Liver (tissue), 9 donors: ENCODE data around the gene CHRM5. TPM values are rescaled to one million over a fixed set of nuclear protein-coding genes. Genes with fewer than 3 reads are reported as not detected.

Experiments
- DNase-seq: peaks from one replicate; pipeline ENCODE4 v3.0.0-alpha.2; 2017; ENCODE audit warnings: low spot score
- H3K27ac ChIP-seq, 2 donors: one replicate each; pipeline ENCODE4 v1.7.0; 2013; ENCODE audit warnings: inconsistent platforms in 2 of 2, low read length in 2 of 2, control low read depth in 1 of 2, low read depth in 1 of 2, mild to moderate bottlenecking in 1 of 2
- H3K27me3 ChIP-seq, 4 donors: one replicate each; pipeline versions ENCODE4 v1.6.1 to v1.7.0; 2013; ENCODE audit warnings: low read length in 3 of 4, inconsistent platforms in 1 of 4, mild to moderate bottlenecking in 1 of 4, moderate library complexity in 1 of 4; ENCODE audit not compliant: control insufficient read depth in 4 of 4, insufficient read depth in 4 of 4
- H3K36me3 ChIP-seq, 4 donors: one replicate each; pipeline versions ENCODE4 v1.6.1 to v1.7.0; 2013; ENCODE audit warnings: low read length in 3 of 4, mild to moderate bottlenecking in 3 of 4, low read depth in 1 of 4, moderate library complexity in 1 of 4; ENCODE audit not compliant: control insufficient read depth in 4 of 4, insufficient read depth in 3 of 4
- H3K4me1 ChIP-seq, 4 donors: one replicate each; pipeline versions ENCODE4 v1.6.1 to v1.7.0; 2013; ENCODE audit warnings: low read length in 3 of 4, mild to moderate bottlenecking in 3 of 4, moderate library complexity in 1 of 4; ENCODE audit not compliant: control insufficient read depth in 4 of 4, insufficient read depth in 4 of 4
- H3K4me3 ChIP-seq, 3 donors: one replicate each; pipeline versions ENCODE4 v1.6.1 to v1.7.0; 2013; ENCODE audit warnings: low read length in 3 of 3, control low read depth in 1 of 3, low read depth in 1 of 3, mild to moderate bottlenecking in 1 of 3
- H3K9ac ChIP-seq, 2 donors: one replicate each; pipeline ENCODE4 v1.7.0; 2013; ENCODE audit warnings: low read length in 2 of 2, mild to moderate bottlenecking in 2 of 2, moderate library complexity in 2 of 2, control low read depth in 1 of 2, low read depth in 1 of 2
- H3K9me3 ChIP-seq, 4 donors: one replicate each; pipeline versions ENCODE4 v1.6.1 to v1.7.0; 2013; ENCODE audit warnings: low read length in 3 of 4; ENCODE audit not compliant: control insufficient read depth in 4 of 4
- ATF3 ChIP-seq: IDR thresholded peaks from 2 replicates; pipeline ENCODE4 v1.6.1; 2016; ENCODE audit warnings: antibody characterized with exemption
- EGR1 ChIP-seq, 2 donors: IDR thresholded peaks; 2 replicates each; pipeline ENCODE4 v1.6.1; 2016 to 2018; ENCODE audit warnings: antibody characterized with exemption in 2 of 2, low read depth in 2 of 2
- FOXA1 ChIP-seq: IDR thresholded peaks from 2 replicates; pipeline ENCODE4 v1.6.1; 2016; ENCODE audit warnings: antibody characterized with exemption
- FOXA2 ChIP-seq: IDR thresholded peaks from 2 replicates; pipeline ENCODE4 v1.6.1; 2016; ENCODE audit warnings: antibody characterized with exemption
- GABPA ChIP-seq, 2 donors: IDR thresholded peaks in 1 of 2; conservative IDR thresholded peaks in 1 of 2; 2 replicates each; pipeline ENCODE4 v1.6.1; 2016; ENCODE audit warnings: antibody characterized with exemption in 2 of 2, mild to moderate bottlenecking in 1 of 2, moderate library complexity in 1 of 2
- HNF4A ChIP-seq, 2 donors: conservative IDR thresholded peaks; 2 replicates each; pipeline ENCODE4 v1.6.1; 2016; ENCODE audit warnings: antibody characterized with exemption in 2 of 2, mild to moderate bottlenecking in 2 of 2
- HNF4G ChIP-seq: IDR thresholded peaks from 2 replicates; pipeline ENCODE4 v1.6.1; 2016; ENCODE audit warnings: antibody characterized with exemption
- JUND ChIP-seq, 2 donors: IDR thresholded peaks; 2 replicates each; pipeline ENCODE4 v1.6.1; 2016; ENCODE audit warnings: antibody characterized with exemption in 2 of 2
- NR2F2 ChIP-seq: IDR thresholded peaks from 2 replicates; pipeline ENCODE4 v1.6.1; 2016; ENCODE audit warnings: antibody characterized with exemption
- RAD21 ChIP-seq, 2 donors: IDR thresholded peaks; 2 replicates each; pipeline ENCODE4 v1.6.1; 2016; ENCODE audit warnings: antibody characterized with exemption in 2 of 2, mild to moderate bottlenecking in 2 of 2
- REST ChIP-seq: IDR thresholded peaks from 2 replicates; pipeline ENCODE4 v1.6.1; 2016; ENCODE audit warnings: antibody characterized with exemption, mild to moderate bottlenecking
- RXRA ChIP-seq, 2 donors: IDR thresholded peaks; 2 replicates each; pipeline ENCODE4 v1.6.1; 2017 to 2018; ENCODE audit warnings: antibody characterized with exemption in 2 of 2, mild to moderate bottlenecking in 1 of 2
- SP1 ChIP-seq: IDR thresholded peaks from 2 replicates; pipeline ENCODE4 v1.6.1; 2018; ENCODE audit warnings: antibody characterized with exemption, mild to moderate bottlenecking
- TAF1 ChIP-seq: conservative IDR thresholded peaks from 2 replicates; pipeline ENCODE4 v1.6.1; 2016; ENCODE audit warnings: antibody characterized with exemption, mild to moderate bottlenecking
- YY1 ChIP-seq: IDR thresholded peaks from 2 replicates; pipeline ENCODE4 v1.6.1; 2016; ENCODE audit warnings: antibody characterized with exemption, mild to moderate bottlenecking
- ZBTB33 ChIP-seq: IDR thresholded peaks from 2 replicates; pipeline ENCODE4 v1.6.1; 2016; ENCODE audit warnings: antibody characterized with exemption
- WGBS: extraction: QIAGEN DNeasy Blood & Tissue Kit; methylation state at CpG from one replicate; pipeline ENCODE4 v1.1.7; 2013; 5-methylcytosine and 5-hydroxymethylcytosine counted together
- polyA plus RNA-seq, 2 donors: library from polyadenylated mRNA; stranded (reverse) in 1 of 2; unstranded in 1 of 2; fragments of 200-250 nt in 1 of 2; fragments of >200 nt in 1 of 2; fragmentation: Nextera tagmentation in 1 of 2; extraction: Ambion mirVana in 1 of 2; gene quantifications; one replicate each; pipeline versions ENCODE4 v1.2.1 to v1.2.3, GENCODE V29; 2013 to 2015
- total RNA-seq, 2 donors: library from RNA; depleted of rRNA; stranded (reverse); fragments of >200 nt; gene quantifications; one replicate each; pipeline ENCODE4 v1.2.3, GENCODE V29; 2014
- TF ChIP-seq, protein P1 (sequence below): IDR thresholded peaks from 2 replicates; pipeline ENCODE4 v1.6.1; 2016; ENCODE audit warnings: antibody characterized with exemption
- TF ChIP-seq, protein P2 (sequence below): fragments of 150-350 bp; IDR thresholded peaks from 2 replicates; pipeline ENCODE4 v1.5.1; 2017; ENCODE audit warnings: improper control_type of control experiment, low read depth, low read length; ENCODE audit not compliant: missing input control
- donor health status: healthy.
- donor health status: healthy.
- donor health status: healthy.
- donor health status: healthy.
- donor health status: healthy.

CHRM5 gene
- total and polyA plus RNA-seq, 4 donors = 0.38 TPM; not detected in 3

- Histone ChIP-seq H3K27ac (no peak overlapping the region), H3K4me1 (no peaks in the 10 kb centered on the region), H3K27me3 (no peaks in the 10 kb centered on the region), H3K9me3 (no peaks in the 10 kb centered on the region), H3K9ac (no peak overlapping the region), H3K36me3 (peaks cover 0 to 10% (median 0%) of the 10 kb centered on the region in 4 donors), H3K4me3 (no peak overlapping the region)
- DNase-seq = no peak
- 92% methylated on average over 6 of the region's 6 CpGs for WGBS
- no peak for TF ChIP-seq ATF3
- TF ChIP-seq HNF4G = no peak
- TF ChIP-seq, protein P1, sequence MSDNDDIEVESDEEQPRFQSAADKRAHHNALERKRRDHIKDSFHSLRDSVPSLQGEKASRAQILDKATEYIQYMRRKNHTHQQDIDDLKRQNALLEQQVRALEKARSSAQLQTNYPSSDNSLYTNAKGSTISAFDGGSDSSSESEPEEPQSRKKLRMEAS = no peak
- no peak for TF ChIP-seq RAD21 (IDR thresholded peaks at IDR 0.05)
- no peak for TF ChIP-seq EGR1 (IDR thresholded peaks at IDR 0.05; ENCODE audit: low read depth in 2 of 2)
- no peak for TF ChIP-seq NR2F2
- TF ChIP-seq HNF4A (conservative IDR thresholded peaks at IDR 0.05) = no peak
- no peak for TF ChIP-seq GABPA (IDR thresholded peaks at IDR 0.05 in 1 of 2, conservative IDR thresholded peaks at IDR 0.05 in 1 of 2)
Observed at GRCh38 chr15:34070003-34070402, 101.7 kb downstream of the CHRM5 start.

- H3K27ac ChIP-seq = no peak overlapping the region
- H3K9ac ChIP-seq = no peak overlapping the region
- H3K4me1 ChIP-seq = no peaks in the 10 kb centered on the region
- WGBS = 98% methylated on average over 4 of the region's 4 CpGs
- no peak overlapping the region for H3K4me3 ChIP-seq
- TF ChIP-seq ATF3 = no peak
- no peak for TF ChIP-seq HNF4A (conservative IDR thresholded peaks at IDR 0.05)
- TF ChIP-seq GABPA (IDR thresholded peaks at IDR 0.05 in 1 of 2, conservative IDR thresholded peaks at IDR 0.05 in 1 of 2) = no peak
- TF ChIP-seq RXRA (IDR thresholded peaks at IDR 0.05) = no peak
- TF ChIP-seq JUND (IDR thresholded peaks at IDR 0.05) = no peak
- no peaks in the 10 kb centered on the region for H3K27me3 ChIP-seq
- H3K9me3 ChIP-seq = no peaks in the 10 kb centered on the region
- H3K36me3 ChIP-seq = peaks cover 3 to 14% (median 5%) of the 10 kb centered on the region in 4 donors
- no peak for DNase-seq
Observed at GRCh38 chr15:34076785-34077184, 108.5 kb downstream of the CHRM5 start.

DNA sequence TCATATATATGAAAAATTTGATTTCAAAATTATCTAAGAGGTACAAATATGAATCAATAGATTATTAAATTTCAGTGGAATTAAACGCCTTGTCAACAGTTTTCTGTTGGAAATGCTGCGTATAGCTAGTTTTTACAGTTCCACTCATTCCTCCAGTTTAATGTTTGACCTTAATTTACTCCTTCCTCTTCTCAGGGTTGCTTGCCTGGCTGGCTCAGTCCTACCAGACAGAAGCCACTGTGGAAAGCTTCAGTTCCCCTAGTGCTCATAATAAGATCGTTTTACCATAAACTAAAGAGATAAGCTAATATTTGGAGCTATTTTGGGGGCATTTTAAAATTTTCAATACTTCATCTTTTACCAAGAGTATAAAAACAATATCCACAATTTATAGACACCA, 110.6 kb downstream of the CHRM5 start:
- Histone ChIP-seq H3K9me3 (no peaks in the 10 kb centered on the region), H3K27ac (no peak overlapping the region), H3K27me3 (no peaks in the 10 kb centered on the region), H3K9ac (no peak overlapping the region), H3K36me3 (peaks cover 3 to 14% (median 9%) of the 10 kb centered on the region in 4 donors), H3K4me3 (no peak overlapping the region), H3K4me1 (no peaks in the 10 kb centered on the region)
- 82% methylated on average over 3 of the region's 3 CpGs for WGBS
- no peak for DNase-seq
- TF ChIP-seq GABPA (IDR thresholded peaks at IDR 0.05 in 1 of 2, conservative IDR thresholded peaks at IDR 0.05 in 1 of 2) (no peak), FOXA2 (no peak), NR2F2 (no peak), REST (no peak), HNF4G (no peak), ATF3 (no peak), ZBTB33 (no peak), JUND (IDR thresholded peaks at IDR 0.05) (no peak), RXRA (IDR thresholded peaks at IDR 0.05) (no peak), HNF4A (conservative IDR thresholded peaks at IDR 0.05) (no peak), FOXA1 (no peak), EGR1 (IDR thresholded peaks at IDR 0.05; ENCODE audit: low read depth in 2 of 2) (no peak), SP1 (no peak), YY1 (no peak), TAF1 (no peak)
- TF ChIP-seq, protein P1 = no peak
- TF ChIP-seq, protein P2, sequence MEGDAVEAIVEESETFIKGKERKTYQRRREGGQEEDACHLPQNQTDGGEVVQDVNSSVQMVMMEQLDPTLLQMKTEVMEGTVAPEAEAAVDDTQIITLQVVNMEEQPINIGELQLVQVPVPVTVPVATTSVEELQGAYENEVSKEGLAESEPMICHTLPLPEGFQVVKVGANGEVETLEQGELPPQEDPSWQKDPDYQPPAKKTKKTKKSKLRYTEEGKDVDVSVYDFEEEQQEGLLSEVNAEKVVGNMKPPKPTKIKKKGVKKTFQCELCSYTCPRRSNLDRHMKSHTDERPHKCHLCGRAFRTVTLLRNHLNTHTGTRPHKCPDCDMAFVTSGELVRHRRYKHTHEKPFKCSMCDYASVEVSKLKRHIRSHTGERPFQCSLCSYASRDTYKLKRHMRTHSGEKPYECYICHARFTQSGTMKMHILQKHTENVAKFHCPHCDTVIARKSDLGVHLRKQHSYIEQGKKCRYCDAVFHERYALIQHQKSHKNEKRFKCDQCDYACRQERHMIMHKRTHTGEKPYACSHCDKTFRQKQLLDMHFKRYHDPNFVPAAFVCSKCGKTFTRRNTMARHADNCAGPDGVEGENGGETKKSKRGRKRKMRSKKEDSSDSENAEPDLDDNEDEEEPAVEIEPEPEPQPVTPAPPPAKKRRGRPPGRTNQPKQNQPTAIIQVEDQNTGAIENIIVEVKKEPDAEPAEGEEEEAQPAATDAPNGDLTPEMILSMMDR = no peak
